Dermis blood vessel endothelial cell (primary cell): Measurements from ENCODE around the gene PLGLB1. TPM values are rescaled to one million over a fixed set of nuclear protein-coding genes. Genes with fewer than 3 reads are reported as not detected.
"Not testable (repeated sequence)": the region's sequence is repeated elsewhere in the genome, so short reads cannot be mapped to it uniquely, and the experiment has no call there.

ENCODE experiments used
- DNase-seq: peaks from one replicate; pipeline ENCODE4 v3.0.0; 2010
- total RNA-seq: library from RNA; depleted of rRNA; stranded (reverse); fragments of >200 nt; gene quantifications from 2 replicates; pipeline ENCODE4 v1.2.3, GENCODE V29; 2014

Gene PLGLB1
- total RNA-seq: 0.84 and 2.6 TPM in 2 replicates

GRCh38 chr2:87021744-87022143 is at the start of gene PLGLB1:
TSS of gene PLGLB1 (minus strand) at chr2:87021844. CDS start at chr2:87021783, 61 bp downstream.
- DNase-seq: not testable (repeated sequence)

DNA sequence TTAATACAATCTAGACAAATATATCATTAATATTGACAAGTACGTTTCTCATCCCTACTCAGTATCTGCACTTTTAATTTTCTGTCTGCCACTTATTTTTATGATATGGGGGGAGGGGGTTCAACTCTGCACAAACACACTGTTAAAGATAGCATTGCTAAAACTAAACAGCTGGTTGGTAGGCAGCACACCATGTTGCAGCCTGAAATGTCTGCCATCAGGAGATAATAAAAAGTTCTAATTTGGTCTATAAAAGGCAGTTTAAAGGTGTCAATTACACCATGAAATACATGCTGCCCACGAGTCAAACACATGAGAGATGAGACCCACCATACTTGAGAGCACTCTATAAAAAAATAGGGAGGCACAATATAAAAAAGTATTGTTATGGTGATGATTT is 42.7 kb upstream of the PLGLB1 start:
- DNase-seq: not testable (repeated sequence)

- not testable (repeated sequence) for DNase-seq
Observed at GRCh38 chr2:87063431-87063830, 41.8 kb upstream of the PLGLB1 start.

- not testable (repeated sequence) for DNase-seq
Observed at GRCh38 chr2:87061519-87061918, 39.9 kb upstream of the PLGLB1 start.

GRCh38 chr2:87057606-87058005 is 36.0 kb upstream of the PLGLB1 start:
- not testable (repeated sequence) for DNase-seq

DNA sequence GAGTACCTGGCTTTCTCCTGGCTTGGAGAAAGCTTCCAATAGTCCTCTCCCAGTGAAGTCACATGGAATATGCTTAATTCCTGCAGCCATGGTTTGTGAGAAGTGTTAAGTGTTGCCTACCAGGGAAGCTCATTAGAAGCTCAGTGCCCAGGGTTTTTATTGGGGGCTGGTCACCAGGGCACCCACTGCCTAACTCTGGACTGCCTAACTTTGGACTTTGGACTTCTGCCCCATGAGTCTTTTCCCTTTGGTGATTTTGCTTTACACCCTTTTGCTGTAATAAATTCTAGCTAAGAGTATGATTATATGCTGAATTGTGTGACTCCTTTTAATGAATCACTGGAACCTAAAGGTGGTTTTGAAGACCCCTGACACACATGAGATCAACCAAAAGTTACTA is 35.2 kb upstream of the PLGLB1 start:
- not testable (repeated sequence) for DNase-seq

- not testable (repeated sequence) for DNase-seq
Observed at GRCh38 chr2:87056435-87056834, 34.8 kb upstream of the PLGLB1 start.

- not testable (repeated sequence) for DNase-seq
Observed at GRCh38 chr2:87054375-87054774, 32.7 kb upstream of the PLGLB1 start.

DNA sequence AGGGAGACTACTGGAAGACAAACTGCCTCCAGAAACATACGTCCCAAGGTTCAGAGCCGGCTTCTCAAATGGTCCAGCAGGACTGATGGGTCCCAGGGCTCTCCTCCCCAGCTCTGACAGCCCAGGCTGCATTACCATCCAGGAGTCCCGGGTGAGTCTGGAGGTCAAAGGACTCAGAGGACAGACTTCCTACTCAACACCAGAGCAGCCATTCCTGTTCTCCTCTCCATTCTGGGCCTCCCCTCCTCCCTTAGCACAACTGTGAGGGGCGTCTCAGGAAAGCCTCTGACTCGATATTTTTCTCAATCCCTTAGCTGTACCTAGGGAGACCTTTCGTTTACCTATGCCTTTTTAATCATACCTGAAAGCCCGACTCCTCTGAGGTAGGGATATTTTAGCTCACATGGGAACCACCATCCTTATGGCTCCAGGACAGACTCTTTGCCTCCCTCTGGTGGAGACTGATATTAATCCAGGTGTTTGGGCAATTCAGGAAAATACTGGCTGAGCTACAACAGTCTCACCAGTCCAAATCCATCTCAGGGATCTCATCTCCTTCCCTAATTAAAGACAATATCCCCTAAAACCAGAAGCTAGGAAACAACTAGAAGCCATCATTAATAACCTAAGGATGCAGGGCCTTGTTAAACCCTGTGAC is 19.8 kb upstream of the PLGLB1 start:
- DNase-seq: not testable (repeated sequence)

- not testable (repeated sequence) for DNase-seq
Observed at GRCh38 chr2:87028607-87029006, 7.0 kb upstream of the PLGLB1 start.

DNA sequence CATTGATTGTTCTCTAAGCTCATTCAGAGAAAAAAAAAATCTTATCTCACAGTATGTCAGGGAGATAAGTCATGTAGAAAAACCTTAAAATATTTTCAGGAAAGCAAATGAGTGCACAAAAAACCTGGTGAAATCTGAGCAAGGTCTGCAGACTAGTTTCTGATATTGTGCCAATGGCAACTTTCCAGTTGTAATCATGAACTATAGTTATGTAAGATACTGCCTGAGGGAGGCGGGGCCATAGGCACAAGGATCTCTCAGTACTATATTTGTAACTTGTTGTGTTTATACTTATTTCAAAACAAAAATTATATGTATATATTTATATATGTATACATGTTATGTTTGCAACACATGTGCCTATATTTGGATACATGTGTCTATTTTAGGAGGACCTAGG is 5.2 kb upstream of the PLGLB1 start:
- not testable (repeated sequence) for DNase-seq

DNA sequence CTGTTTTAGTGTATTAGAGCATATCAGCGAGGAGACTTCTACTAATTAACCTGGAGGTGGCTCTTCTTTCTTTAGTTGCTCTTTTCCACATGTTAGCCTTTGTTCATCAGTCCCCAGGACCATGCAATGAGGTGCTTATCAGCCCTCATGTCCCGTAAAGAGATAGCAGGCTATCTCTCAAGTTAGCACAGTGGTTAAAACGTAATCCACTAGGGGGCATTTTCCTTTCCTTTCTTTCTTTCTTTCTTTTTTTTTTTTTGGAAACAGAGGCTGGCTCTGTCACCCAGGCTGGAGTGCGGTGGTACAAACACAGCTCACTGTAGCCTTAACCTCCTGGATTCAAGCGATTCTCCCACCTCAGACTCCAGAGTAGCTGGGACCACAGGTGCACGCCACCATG is 4.3 kb upstream of the PLGLB1 start:
- not testable (repeated sequence) for DNase-seq

DNA sequence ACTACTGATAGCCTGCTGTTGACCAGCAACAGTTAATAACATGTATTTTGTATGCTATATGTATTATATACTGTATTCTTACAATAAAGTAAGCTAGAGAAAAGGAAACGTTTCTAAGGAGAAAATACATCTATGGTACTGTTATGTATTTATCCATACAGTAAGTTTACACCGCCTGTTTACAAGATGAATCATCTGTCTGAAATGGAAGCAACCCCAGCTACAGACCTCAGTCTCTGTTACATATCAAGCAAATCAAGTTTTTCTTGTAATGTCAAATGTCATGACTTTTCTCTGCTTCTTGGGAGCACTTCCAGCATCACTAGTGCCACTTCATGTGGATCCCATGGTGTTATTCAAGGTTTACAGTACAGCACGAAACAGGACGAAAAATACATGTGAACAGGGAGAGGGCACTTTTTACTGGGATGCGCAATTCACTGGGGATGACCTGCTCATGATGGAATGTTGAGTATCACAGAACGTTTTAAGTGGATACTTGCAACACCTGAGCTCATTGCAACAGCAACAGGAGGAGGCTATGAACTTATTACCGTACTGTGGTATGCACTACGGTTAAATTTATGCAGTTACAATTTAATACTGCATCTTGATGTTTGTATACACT is 2.5 kb upstream of the PLGLB1 start:
- DNase-seq: not testable (repeated sequence)

GRCh38 chr2:87021043-87021442 is 601 bp downstream of the PLGLB1 start:
- not testable (repeated sequence) for DNase-seq

DNA sequence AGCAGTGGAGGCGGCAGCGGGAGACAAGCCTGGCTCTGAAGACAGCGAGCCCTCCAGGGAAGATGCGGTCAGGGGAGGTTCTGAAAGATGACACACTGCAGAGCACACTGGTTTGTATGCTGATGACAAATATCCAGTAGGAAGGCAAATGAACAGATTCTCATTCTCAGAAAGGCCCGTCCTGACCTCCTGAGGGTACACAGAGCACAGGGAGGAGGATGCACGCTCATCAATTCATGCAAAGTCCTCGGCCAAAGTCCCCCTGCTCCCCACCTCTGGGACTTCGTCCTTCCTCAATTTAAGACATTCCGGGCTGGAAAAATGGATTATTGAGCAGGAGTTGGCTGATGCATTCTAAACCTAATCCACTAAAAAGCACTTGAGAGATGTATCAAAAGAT is 2.6 kb downstream of the PLGLB1 start:
- not testable (repeated sequence) for DNase-seq

- not testable (repeated sequence) for DNase-seq
Observed at GRCh38 chr2:87014489-87015169, 7.0 kb downstream of the PLGLB1 start.

DNA sequence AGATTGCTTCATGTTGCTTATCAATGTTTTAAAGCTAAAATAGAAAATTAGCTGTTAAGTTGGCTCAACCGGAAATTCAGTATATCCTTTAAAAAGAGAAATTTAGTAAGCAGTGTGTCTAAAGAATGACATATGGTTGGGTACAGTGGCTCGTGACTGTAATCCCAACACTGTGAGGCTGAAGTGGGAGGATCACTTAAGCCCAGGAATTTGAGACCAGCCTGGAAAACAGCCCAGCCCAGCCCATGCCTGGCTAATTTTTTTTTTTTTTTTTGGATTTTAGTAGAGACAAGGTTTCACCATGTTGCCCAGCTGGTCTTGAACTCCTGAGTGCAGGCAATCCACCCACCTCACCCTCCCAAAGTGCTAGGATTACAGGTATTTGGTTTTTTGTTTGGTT is 17.2 kb downstream of the PLGLB1 start:
- not testable (repeated sequence) for DNase-seq

Other genes with a start within 250 kb of the PLGLB1 start
- gene CD8A, start 230.9 kb downstream of the PLGLB1 start, total RNA-seq: 0.05 TPM in 1 of 2 replicates, not detected in the other
- not detected in 2 replicates for gene CD8B, start 160.0 kb downstream of the PLGLB1 start, total RNA-seq
- gene RGPD1, start 79.7 kb downstream of the PLGLB1 start, total RNA-seq: 0.51 and 0.70 TPM in 2 replicates